GM19035 (cell line): ENCODE measurements around the gene NBPF12.
"Not testable (repeated sequence)": the region's sequence is repeated elsewhere in the genome, so short reads cannot be mapped to it uniquely, and the experiment has no call there.

Source experiments
- ATAC-seq: cut with Tn5 transposase; IDR thresholded peaks from one replicate; pipeline ENCODE4 v1.9.1; 2021; ENCODE audit not compliant: unreplicated experiment

NBPF12 gene

GRCh38 chr1:146938242-146938902, at the start of gene NBPF12:
Gene NBPF12 (plus strand): TSS chr1:146938324. CDS start chr1:146960144, 21,820 bp downstream.
- ATAC-seq: peak; percentile 80

- not testable (repeated sequence) for ATAC-seq
Measured at GRCh38 chr1:146891355-146891754, 46.8 kb upstream of the NBPF12 start.

- not testable (repeated sequence) for ATAC-seq
Measured at GRCh38 chr1:146892331-146892730, 45.8 kb upstream of the NBPF12 start.

GRCh38 chr1:146907565-146908261, 30.4 kb upstream of the NBPF12 start:
- ATAC-seq: not testable (repeated sequence)

GRCh38 chr1:146912975-146913374, 25.1 kb upstream of the NBPF12 start:
- not testable (repeated sequence) for ATAC-seq

GRCh38 chr1:146920811-146921210, 17.3 kb upstream of the NBPF12 start:
- not testable (repeated sequence) for ATAC-seq

- not testable (repeated sequence) for ATAC-seq
Measured at GRCh38 chr1:146922614-146923013, 15.5 kb upstream of the NBPF12 start.

GRCh38 chr1:146924106-146924505, 14.0 kb upstream of the NBPF12 start:
- ATAC-seq: not testable (repeated sequence)

- ATAC-seq: not testable (repeated sequence)
Measured at GRCh38 chr1:146926413-146926812, 11.7 kb upstream of the NBPF12 start.

- not testable (repeated sequence) for ATAC-seq
Measured at GRCh38 chr1:146930225-146930624, 7.9 kb upstream of the NBPF12 start.

- not testable (repeated sequence) for ATAC-seq
Measured at GRCh38 chr1:146934390-146935223, 3.5 kb upstream of the NBPF12 start.

- ATAC-seq: not testable (repeated sequence)
Measured at GRCh38 chr1:146937462-146937861, 662 bp upstream of the NBPF12 start.

- ATAC-seq: peak; percentile 40
Measured at GRCh38 chr1:146938927-146939786, 1.0 kb downstream of the NBPF12 start.

GRCh38 chr1:146940293-146940692, 2.2 kb downstream of the NBPF12 start:
- not testable (repeated sequence) for ATAC-seq

- ATAC-seq: not testable (repeated sequence)
Measured at GRCh38 chr1:146943342-146943886, 5.3 kb downstream of the NBPF12 start.

- not testable (repeated sequence) for ATAC-seq
Measured at GRCh38 chr1:146948127-146948526, 10.0 kb downstream of the NBPF12 start.

- not testable (repeated sequence) for ATAC-seq
Measured at GRCh38 chr1:146964340-146964739, 26.2 kb downstream of the NBPF12 start.

- not testable (repeated sequence) for ATAC-seq
Measured at GRCh38 chr1:146966351-146966750, 28.2 kb downstream of the NBPF12 start.

GRCh38 chr1:146970656-146971055, 32.5 kb downstream of the NBPF12 start:
- ATAC-seq: not testable (repeated sequence)

- ATAC-seq: not testable (repeated sequence)
Measured at GRCh38 chr1:146972681-146973080, 34.6 kb downstream of the NBPF12 start.
